GM23338 (cell line): ENCODE results near the gene ZCCHC24. TPM values are rescaled to one million over a fixed set of nuclear protein-coding genes. Genes with fewer than 3 reads are reported as not detected.
A peak's percentile ranks its signal among the peaks of the same experiment; 100 is the strongest.

Experiments
- ATAC-seq: fragments of 200-7000 bp; cut with Tn5 transposase; 3 replicates; pipeline ENCODE4 v1.9.1; 2020
- DNase-seq: peaks from one replicate; pipeline ENCODE4 v3.0.0-alpha.2; 2015; ENCODE audit warnings: low spot score
- H2AFZ ChIP-seq: fragments of 200-600 bp; sonication (generic); 2 replicates; pipeline ENCODE4 v1.8.0; 2016; ENCODE audit warnings: antibody characterized with exemption, mild to moderate bottlenecking, moderate library complexity
- H3F3A ChIP-seq: fragments of 200-600 bp; sonication (generic); replicated peaks from 2 replicates; pipeline ENCODE4 v1.8.0; 2017; ENCODE audit warnings: antibody characterized with exemption, mixed run types, low read depth
- H3K27ac ChIP-seq: fragments of 200-600 bp; sonication (generic); 2 replicates; pipeline ENCODE4 v1.6.1; 2016; ENCODE audit warnings: low read depth
- H3K27me3 ChIP-seq: fragments of 200-600 bp; sonication (generic); 2 replicates; pipeline ENCODE4 v1.8.0; 2016; ENCODE audit warnings: mild to moderate bottlenecking, mixed run types, moderate library complexity; ENCODE audit not compliant: insufficient read depth
- H3K36me3 ChIP-seq: fragments of 200-600 bp; sonication (generic); 2 replicates; pipeline ENCODE4 v1.8.0; 2016; ENCODE audit warnings: mild to moderate bottlenecking; ENCODE audit not compliant: insufficient read depth
- H3K4me1 ChIP-seq: fragments of 200-600 bp; sonication (generic); 2 replicates; pipeline ENCODE4 v1.8.0; 2016; ENCODE audit warnings: mild to moderate bottlenecking, moderate library complexity; ENCODE audit not compliant: insufficient read depth
- H3K4me2 ChIP-seq: fragments of 200-600 bp; sonication (generic); 2 replicates; pipeline ENCODE4 v1.7.1; 2017; ENCODE audit warnings: mixed run types
- H3K4me3 ChIP-seq: fragments of 200-600 bp; sonication (generic); 2 replicates; pipeline ENCODE4 v1.6.1; 2016; ENCODE audit warnings: mixed run types
- H3K79me2 ChIP-seq: fragments of 200-600 bp; sonication (generic); replicated peaks from 2 replicates; pipeline ENCODE4 v1.8.0; 2017; ENCODE audit warnings: mild to moderate bottlenecking; ENCODE audit not compliant: insufficient read depth
- H3K9me2 ChIP-seq: fragments of 200-600 bp; sonication (generic); 2 replicates; pipeline ENCODE4 v1.8.0; 2017; ENCODE audit not compliant: insufficient read depth
- H4K20me1 ChIP-seq: fragments of 200-600 bp; sonication (generic); replicated peaks from 2 replicates; pipeline ENCODE4 v1.8.0; 2017; ENCODE audit warnings: mild to moderate bottlenecking; ENCODE audit not compliant: insufficient read depth
- H3K27ac Mint-ChIP-seq: 2 replicates; pipeline ENCODE4 v1.8.0; 2020; ENCODE audit warnings: inconsistent platforms, mild to moderate bottlenecking, moderate library complexity, mixed read lengths
- H3K27me3 Mint-ChIP-seq: 3 replicates; pipeline ENCODE4 v1.8.0; 2022; ENCODE audit warnings: low read depth, mild to moderate bottlenecking, moderate library complexity, mixed read lengths, inconsistent platforms; ENCODE audit not compliant: insufficient read depth, poor library complexity
- H3K36me3 Mint-ChIP-seq: 3 replicates; pipeline ENCODE4 v1.8.0; 2021; ENCODE audit warnings: low read depth, mild to moderate bottlenecking, inconsistent platforms, moderate library complexity, mixed read lengths
- H3K4me1 Mint-ChIP-seq: 3 replicates; pipeline ENCODE4 v1.8.0; 2020; ENCODE audit warnings: mild to moderate bottlenecking, inconsistent platforms, mixed read lengths
- H3K4me3 Mint-ChIP-seq: 3 replicates; pipeline ENCODE4 v1.8.0; 2021; ENCODE audit warnings: moderate library complexity, mild to moderate bottlenecking, inconsistent platforms, mixed read lengths
- H3K9me3 Mint-ChIP-seq: 3 replicates; pipeline ENCODE4 v1.8.0; 2020; ENCODE audit warnings: moderate library complexity, mild to moderate bottlenecking, inconsistent platforms, mixed read lengths
- CREB1 ChIP-seq: fragments of 250-450 bp; sonication (Bioruptor Pico); IDR thresholded peaks from 2 replicates; pipeline ENCODE4 v1.5.0; 2020; ENCODE audit warnings: low read depth, mild to moderate bottlenecking, moderate library complexity
- CTCF ChIP-seq, 2 experiments: fragments of 200-600 bp in 1 of 2; sonication (generic) in 1 of 2; conservative IDR thresholded peaks; 2 replicates each; pipeline versions ENCODE4 v1.5.1 to v1.6.1; 2016 to 2017; ENCODE audit warnings: antibody characterized with exemption in 2 of 2, low read depth in 2 of 2, mild to moderate bottlenecking in 2 of 2, moderate library complexity in 1 of 2
- EZH2phosphoT487 ChIP-seq: fragments of 200-600 bp; sonication (generic); IDR thresholded peaks from one replicate; pipeline ENCODE4 v1.8.1; 2018; ENCODE audit warnings: antibody characterized with exemption; ENCODE audit not compliant: unreplicated experiment
- POLR2AphosphoS5 ChIP-seq: IDR thresholded peaks from 2 replicates; pipeline ENCODE4 v1.6.1; 2016; ENCODE audit warnings: antibody characterized with exemption, low read depth
- REST ChIP-seq: IDR thresholded peaks from one replicate; pipeline ENCODE4 v1.6.1; 2018; ENCODE audit warnings: antibody characterized with exemption; ENCODE audit not compliant: unreplicated experiment
- ZNF114 ChIP-seq: fragments of 250-450 bp; sonication (Bioruptor Pico); IDR thresholded peaks from 2 replicates; pipeline ENCODE4 v1.5.0; 2020; ENCODE audit warnings: mild to moderate bottlenecking, moderate library complexity
- ZNF331 ChIP-seq: fragments of 250-450 bp; sonication (Bioruptor Pico); IDR thresholded peaks from 2 replicates; pipeline ENCODE4 v1.5.0; 2020; ENCODE audit warnings: low read depth, mild to moderate bottlenecking, moderate library complexity
- polyA plus RNA-seq: library from polyadenylated mRNA; unstranded; fragments of >200 nt; fragmentation: Nextera tagmentation; extraction: Ambion mirVana; gene quantifications from 2 replicates; pipeline ENCODE4 v1.2.1, GENCODE V29; 2016
- total RNA-seq: library from RNA; depleted of rRNA; stranded (reverse); fragments of >200 nt; shearing (Covaris generic); gene quantifications from 2 replicates; pipeline ENCODE4 v1.2.3, GENCODE V29; 2014

Gene ZCCHC24
- total and polyA plus RNA-seq, 2 experiments from 2014 or later: 2.0 to 10.1 TPM

DNA sequence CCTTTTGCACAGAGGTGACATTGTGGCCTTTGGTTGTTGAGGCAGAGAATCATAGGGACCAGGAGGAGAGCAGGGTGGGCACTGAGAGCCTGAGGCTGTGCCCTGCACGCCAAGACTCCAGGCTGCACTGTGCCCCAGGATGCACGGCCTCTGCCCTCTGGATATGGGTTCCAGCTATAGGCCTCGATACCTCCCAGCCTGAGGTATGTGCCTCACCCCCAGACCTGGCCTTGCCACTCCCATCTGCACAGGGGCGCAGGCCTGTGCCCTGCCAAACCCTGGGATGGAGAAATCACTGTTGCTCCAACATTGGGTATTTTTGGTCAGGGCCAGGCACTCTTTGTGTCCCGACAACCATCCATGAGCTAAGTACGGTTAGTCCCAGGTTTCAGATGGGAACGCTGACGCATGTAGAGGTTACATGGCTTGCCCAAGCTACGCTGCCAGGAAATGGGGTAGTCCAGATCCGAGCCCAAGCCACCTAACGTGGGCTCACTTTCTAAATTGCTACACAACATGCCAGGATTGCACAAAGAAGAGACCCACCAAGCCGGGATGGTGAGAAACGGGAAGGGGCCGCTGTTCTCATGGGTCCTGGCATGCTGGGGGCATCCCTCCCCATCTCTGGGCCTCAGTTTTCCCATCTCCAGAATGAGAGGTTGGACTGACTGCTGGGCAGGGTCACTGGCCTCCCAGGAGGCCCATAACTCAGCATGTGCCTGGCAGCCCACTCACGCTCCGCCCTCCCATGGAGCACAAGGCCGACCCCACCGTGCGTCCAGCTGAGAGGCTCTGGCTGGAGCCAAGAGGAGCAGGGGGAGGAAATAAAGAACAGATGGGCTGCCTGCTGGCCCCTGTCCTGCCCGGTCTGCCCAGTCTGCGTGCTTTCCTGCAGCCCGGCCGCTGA is 44.2 kb downstream of the ZCCHC24 start:
- H3K4me1 ChIP-seq: peaks cover 16% of the 10 kb centered on the region
- peaks cover 9% of the 10 kb centered on the region for H3K27me3 Mint-ChIP-seq
- H3K27ac ChIP-seq: no peak overlapping the region
- ATAC-seq (no peak), DNase-seq (no peak)
- no peaks in the 10 kb centered on the region for H3K36me3 Mint-ChIP-seq
- TF ChIP-seq ZNF114 (CRISPR knock-in tag) (no peak), EZH2phosphoT487 (no peak), POLR2AphosphoS5 (no peak)
- no peaks in the 10 kb centered on the region for H3K9me2 ChIP-seq
- H3K9me3 Mint-ChIP-seq: no peaks in the 10 kb centered on the region; the same call in 2 of the 3 replicates
- H3K4me3 Mint-ChIP-seq: no peak overlapping the region
- no peaks in the 10 kb centered on the region for H3F3A ChIP-seq
- peaks cover 53% of the 10 kb centered on the region for H3K4me1 Mint-ChIP-seq
- H3K4me2 ChIP-seq: no peak overlapping the region
- no peaks in the 10 kb centered on the region for H4K20me1 ChIP-seq
- H3K27ac Mint-ChIP-seq: no peak overlapping the region
- H3K79me2 ChIP-seq: no peaks in the 10 kb centered on the region
- no peaks in the 10 kb centered on the region for H3K36me3 ChIP-seq
- no peak overlapping the region for H2AFZ ChIP-seq
- no peaks in the 10 kb centered on the region for H3K27me3 ChIP-seq
- no peak overlapping the region for H3K4me3 ChIP-seq

GRCh38 chr10:79400146-79401004 is 45.0 kb downstream of the ZCCHC24 start:
- Histone ChIP-seq H3K79me2 (no peaks in the 10 kb centered on the region), H3K36me3 (no peaks in the 10 kb centered on the region), H3F3A (no peaks in the 10 kb centered on the region), H3K4me3 (no peak overlapping the region), H3K4me2 (0 out of 2 replicates have a peak overlapping the region, but pooled peaks have one; percentile 68), H3K27me3 (no peaks in the 10 kb centered on the region), H3K27ac (no peak overlapping the region), H3K4me1 (peaks cover 16% of the 10 kb centered on the region), H3K9me2 (no peaks in the 10 kb centered on the region), H4K20me1 (no peaks in the 10 kb centered on the region), H2AFZ (no peak overlapping the region)
- DNase-seq: peak; percentile 73
- Mint-ChIP-seq H3K27me3 (peaks cover 8% of the 10 kb centered on the region), H3K36me3 (no peaks in the 10 kb centered on the region), H3K4me3 (no peak overlapping the region), H3K9me3 (no peaks in the 10 kb centered on the region; the same call in 2 of the 3 replicates), H3K4me1 (peaks cover 46% of the 10 kb centered on the region), H3K27ac (no peak overlapping the region)
- TF ChIP-seq CREB1: no peak
- no peak for TF ChIP-seq REST
- TF ChIP-seq ZNF331 (CRISPR knock-in tag): no peak
- TF ChIP-seq CTCF (conservative IDR thresholded peaks at IDR 0.05; ENCODE audit: low read depth in 2 of 2): peak; percentile 83 to 86
- peak; percentile 47 for ATAC-seq
